Astrocyte of the cerebellum (primary cell): ENCODE results near the gene GARNL3.

Source experiments
- DNase-seq: peaks from one replicate; pipeline ENCODE4 v3.0.0-alpha.2; 2011; ENCODE audit warnings: low read depth
- H3K4me3 ChIP-seq: 2 replicates; pipeline ENCODE4 v1.5.1; 2011; ENCODE audit warnings: mild to moderate bottlenecking, low read depth, low read length, moderate library complexity
- CTCF ChIP-seq: IDR thresholded peaks from 2 replicates; pipeline ENCODE4 v1.5.1; 2012; ENCODE audit warnings: low read length, low read depth, moderate library complexity, mild to moderate bottlenecking; ENCODE audit errors: missing control alignments
- in situ Hi-C: cut with HindIII; loops from 2 replicates; pipeline ENCODE4 v1.10.0; 2017; ENCODE audit warnings: low sequenced_read_pairs

The GARNL3 gene

GRCh38 chr9:127264462-127265219 is at the start of gene GARNL3:
Gene GARNL3 (plus strand): TSS chr9:127264774. CDS start chr9:127264878, 104 bp downstream.
- DNase-seq, result no peak
- H3K4me3 ChIP-seq, result no peak within 1 kb of the TSS
- TF ChIP-seq CTCF, result no peak
- in situ Hi-C loops, result no loop called here

GRCh38 chr9:127215268-127216209 is 49.0 kb upstream of the GARNL3 start:
- DNase-seq, result no peak
- in situ Hi-C loops, result no loop called here
- no peak for TF ChIP-seq CTCF
- no peak overlapping the region for H3K4me3 ChIP-seq

- TF ChIP-seq CTCF, result no peak
- no peak overlapping the region for H3K4me3 ChIP-seq
- in situ Hi-C loops, result no loop called here
- DNase-seq, result no peak
Observed at GRCh38 chr9:127216210-127216887, 48.2 kb upstream of the GARNL3 start.

GRCh38 chr9:127216888-127217217 is 47.7 kb upstream of the GARNL3 start:
- in situ Hi-C loops, result no loop called here
- H3K4me3 ChIP-seq, result no peak overlapping the region
- no peak for DNase-seq
- TF ChIP-seq CTCF, result no peak

GRCh38 chr9:127218818-127219217 is 45.8 kb upstream of the GARNL3 start:
- no peak for TF ChIP-seq CTCF
- in situ Hi-C loops, result no loop called here
- DNase-seq, result no peak
- H3K4me3 ChIP-seq, result no peak overlapping the region

GRCh38 chr9:127219520-127219919 is 45.1 kb upstream of the GARNL3 start:
- TF ChIP-seq CTCF, result no peak
- H3K4me3 ChIP-seq, result no peak overlapping the region
- DNase-seq, result no peak
- in situ Hi-C loops, result no loop called here
